GM18526 (cell line): ENCODE results near the gene FHAD1.

Experiments
- POLR2A ChIP-seq: IDR thresholded peaks from 3 replicates; pipeline ENCODE4 v1.6.1; 2011; ENCODE audit not compliant: insufficient read length; ENCODE audit errors: extremely low read depth

Gene FHAD1

DNA sequence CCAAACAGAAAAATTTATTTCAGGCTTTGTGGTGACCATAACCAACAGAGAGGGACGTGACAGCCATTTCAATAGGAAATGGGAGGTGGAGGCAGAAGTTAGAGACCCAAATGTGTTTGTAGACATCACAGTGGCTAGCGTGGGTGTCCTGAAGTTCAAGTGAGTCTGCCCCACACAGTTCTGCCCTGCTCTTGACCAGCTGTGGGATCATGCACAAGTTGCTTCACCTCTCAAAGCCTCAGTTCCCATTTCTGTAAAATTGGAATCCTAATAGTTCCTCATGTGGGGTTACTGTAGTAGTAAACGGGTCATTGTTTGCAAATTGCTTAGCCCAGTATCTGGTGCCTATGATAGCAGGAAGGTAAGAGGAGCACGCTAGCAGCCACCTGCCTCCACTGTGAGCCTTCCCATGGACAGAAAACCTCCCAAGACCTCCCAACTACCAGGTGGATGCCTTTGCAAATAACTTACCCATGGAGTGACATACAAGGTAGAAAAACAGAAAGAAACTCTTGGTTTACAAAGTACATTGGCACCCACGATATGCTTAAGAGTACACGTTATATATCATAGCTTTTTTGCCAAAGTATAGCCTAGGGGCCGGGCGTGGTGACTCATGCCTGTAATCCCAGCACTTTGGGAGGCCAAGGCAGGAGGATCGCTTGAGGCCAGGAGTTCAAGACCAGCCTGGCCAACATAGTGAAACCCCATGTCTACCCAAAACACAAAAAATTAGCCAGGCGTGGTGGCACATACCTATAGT, 29.1 kb downstream of the FHAD1 start:
- no peak for TF ChIP-seq POLR2A

DNA sequence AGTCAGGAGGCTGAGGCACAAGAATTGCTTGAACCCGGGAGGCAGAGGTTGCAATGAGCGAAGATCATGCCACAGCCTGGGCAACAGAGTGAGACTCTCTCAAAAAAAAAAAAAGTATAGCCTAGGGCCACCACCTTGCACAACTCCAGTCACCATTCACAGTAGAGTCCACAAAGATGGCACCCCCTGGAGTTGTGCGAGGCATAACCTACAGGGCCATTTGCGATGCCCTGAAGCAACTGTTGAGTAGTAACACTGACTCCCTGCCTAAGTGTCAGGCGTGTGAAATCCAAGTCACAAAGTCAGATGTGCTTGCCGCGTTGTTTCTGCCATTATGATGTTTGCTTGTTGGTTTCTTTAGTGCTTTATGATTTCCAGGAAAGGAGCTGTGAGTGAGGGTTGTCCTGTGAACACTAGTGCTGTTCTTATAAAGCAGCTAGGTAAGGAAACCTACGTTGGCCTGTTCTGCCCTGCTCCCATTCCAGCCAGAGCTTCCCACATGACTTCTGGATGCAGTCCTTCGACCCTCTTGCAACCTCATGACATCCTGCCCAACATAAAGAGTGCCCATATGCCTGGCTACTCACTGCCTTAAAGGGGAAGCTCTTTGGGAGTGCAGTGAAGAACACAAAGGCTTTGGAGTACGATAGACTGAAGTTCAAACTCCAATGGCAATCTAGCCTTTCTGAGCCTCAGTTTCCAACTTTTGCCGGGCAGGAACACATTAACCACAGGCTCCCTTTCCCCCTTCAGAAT, 29.8 kb downstream of the FHAD1 start:
- no peak for TF ChIP-seq POLR2A

DNA sequence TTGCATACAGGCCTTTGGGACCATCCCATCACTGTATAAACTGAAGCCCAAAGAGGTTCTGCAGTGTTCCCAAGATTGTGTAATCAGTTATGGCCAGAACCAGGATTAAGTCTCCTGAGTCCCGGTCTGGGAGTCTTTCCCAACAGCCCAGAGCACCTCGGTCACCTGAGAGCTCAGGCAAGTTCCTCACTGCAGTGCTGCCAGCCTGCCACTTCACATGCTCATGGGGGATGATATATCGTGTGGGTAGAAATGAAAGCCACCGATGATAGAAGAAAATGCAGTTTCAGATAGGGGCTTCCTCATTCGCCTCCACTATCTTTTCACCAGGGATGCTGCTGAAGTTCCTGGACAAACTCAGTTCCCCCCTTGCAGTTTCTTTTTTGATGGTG, 30.4 kb downstream of the FHAD1 start:
- no peak for TF ChIP-seq POLR2A

DNA sequence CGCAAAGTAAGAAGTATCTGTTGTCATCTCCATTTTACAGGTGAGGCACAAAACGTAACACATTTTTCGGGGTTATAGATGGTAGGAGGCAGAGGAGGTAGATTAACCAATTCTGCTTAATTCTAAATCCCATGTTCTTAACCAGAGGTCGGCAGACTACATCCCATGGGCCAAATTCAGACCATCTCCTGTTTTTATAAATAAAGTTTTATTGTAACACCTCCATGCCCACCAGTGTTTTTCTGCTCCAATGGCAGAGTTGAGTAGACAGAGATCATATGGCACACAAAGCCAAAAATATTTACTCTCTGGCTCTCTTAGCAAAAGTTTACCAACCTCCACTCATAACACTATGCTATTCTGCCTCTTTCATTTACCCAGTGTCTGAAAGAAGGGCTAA, 30.9 kb downstream of the FHAD1 start:
- no peak for TF ChIP-seq POLR2A

DNA sequence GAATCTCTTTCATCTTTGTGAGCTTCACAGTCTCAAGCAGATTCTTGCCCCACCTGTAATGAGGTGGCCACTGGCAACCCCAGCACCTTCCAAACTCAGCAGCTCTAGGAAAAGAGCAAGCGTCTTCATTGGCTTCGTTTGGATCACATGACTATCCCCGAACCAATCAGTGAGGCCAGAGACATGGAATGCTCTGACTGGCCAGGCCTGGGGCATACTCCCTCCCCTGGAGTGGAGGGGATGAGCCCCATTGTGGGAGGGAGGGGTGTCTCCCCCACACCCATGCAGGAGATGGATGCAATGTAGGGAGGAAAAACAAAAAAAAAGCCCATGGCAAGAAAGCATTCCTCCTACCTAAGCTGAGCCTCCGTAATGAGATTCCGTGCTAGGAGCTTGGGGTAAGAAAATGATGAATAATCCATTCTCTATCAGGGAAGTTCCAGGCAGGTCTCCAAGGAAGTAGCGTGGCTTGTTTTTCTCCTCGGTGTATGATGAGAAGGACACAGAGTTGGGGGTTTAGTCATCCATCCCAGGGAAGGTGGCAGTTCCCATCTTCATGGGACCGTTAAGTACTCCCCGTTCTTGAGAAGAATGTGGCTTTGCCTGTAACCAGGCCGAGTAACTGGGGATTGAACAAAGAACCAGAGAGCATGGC, 32.7 kb downstream of the FHAD1 start:
- TF ChIP-seq POLR2A = no peak

DNA sequence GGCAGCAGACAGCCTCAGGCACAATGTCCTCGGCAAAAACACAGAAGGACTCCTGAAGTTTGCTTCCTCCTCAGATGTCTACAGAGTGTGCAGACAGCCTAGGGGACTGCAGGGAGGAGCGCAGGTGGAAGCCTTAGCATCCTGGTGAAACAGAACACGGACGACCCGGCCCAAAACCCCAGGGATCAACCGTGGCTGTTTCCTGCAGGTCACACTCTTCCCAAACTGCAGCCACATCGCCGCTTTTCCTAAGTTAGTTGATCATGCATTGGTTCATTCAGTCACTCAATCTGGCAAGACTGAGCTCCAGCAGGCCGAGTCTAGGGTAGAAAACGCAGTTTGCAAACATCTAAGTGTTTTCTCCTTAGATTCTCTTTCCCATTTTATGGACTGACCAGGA, 33.4 kb downstream of the FHAD1 start:
- TF ChIP-seq POLR2A = no peak

DNA sequence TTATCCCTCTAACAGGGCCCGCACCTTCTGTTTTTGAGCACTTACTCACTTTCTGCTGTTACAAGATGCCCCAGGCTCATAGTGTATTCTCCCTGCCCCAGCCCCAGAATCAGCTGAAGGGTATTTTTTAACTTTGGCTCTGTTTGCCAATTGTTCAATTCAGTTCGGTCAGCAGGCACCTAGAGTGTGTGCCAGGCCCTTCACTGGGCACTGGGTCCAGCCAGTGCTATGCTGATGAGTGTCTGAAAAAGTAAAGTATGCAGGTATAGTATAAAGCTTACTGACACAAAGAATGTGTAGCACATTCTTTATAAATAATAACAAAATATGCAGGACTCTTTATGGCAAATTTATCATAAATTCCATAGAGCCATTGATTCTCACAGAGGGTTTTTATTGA, 35.0 kb downstream of the FHAD1 start:
- no peak for TF ChIP-seq POLR2A

DNA sequence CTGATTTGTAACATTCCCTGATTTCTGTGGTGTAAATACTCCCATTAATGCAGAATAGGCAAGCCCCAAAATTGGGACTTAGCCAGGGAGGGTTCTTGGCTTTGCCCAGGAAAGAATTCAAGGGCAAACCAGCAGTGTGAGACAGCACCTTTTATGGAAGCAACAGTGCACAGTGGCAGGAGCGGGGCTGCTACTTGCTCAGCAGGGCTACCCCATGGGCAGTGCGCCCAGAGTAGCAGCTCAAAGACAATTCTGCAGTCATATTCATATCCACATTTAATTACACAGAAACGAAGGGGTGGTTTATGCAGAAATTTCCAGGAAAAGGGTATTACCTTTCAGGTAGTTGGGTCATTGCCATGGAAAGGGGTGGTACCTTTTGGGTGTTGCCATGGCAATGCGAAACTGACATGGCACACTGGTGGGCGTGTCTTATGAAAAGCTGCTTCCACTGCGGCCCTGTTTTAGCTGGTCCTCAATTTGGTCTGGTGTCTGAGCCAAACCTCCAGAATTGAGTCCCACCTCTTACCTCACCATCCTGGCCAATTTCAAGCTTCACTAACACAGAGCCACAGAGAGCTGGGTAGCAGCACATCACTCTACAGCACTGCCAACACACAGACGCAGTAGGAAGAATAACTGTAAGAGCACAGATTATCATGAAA, 35.9 kb downstream of the FHAD1 start:
- no peak for TF ChIP-seq POLR2A

DNA sequence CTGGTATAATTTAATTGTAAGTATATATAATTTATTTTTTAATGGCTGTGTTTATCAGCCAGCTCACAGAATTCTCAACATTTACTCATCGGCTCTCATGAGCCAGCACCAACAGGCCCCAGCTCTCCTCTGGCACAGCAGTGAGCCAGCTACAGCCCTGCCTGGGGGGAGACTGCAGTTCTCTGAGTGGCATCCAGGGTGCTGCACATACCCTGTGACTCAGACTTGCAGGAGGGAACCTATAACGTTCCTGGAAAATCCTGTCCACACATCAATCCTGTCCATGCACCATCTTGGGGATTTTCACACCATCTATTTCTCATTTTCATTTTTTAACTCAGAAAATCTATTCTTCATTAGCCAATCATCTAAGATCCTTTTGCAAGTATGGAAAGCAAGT, 36.5 kb downstream of the FHAD1 start:
- TF ChIP-seq POLR2A = no peak

DNA sequence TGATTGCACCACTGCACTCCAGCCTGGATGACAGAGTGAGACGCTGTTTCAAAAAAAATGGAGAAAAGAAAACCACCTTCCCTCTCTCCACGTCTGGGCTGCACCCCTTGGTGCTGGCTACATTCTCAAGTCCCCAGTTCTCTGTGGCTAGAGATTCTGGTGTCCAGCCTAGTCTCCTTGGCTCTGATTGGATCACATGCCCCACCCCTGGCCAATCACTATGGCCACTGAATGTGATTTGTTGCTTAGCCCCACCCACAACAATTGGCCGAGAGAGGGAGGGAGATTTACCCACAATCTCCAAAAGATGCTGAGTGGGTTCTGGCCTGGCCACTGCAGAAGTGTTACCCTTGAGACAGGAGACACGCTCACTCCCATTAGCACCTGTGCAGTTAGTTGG, 39.4 kb downstream of the FHAD1 start:
- TF ChIP-seq POLR2A = no peak

DNA sequence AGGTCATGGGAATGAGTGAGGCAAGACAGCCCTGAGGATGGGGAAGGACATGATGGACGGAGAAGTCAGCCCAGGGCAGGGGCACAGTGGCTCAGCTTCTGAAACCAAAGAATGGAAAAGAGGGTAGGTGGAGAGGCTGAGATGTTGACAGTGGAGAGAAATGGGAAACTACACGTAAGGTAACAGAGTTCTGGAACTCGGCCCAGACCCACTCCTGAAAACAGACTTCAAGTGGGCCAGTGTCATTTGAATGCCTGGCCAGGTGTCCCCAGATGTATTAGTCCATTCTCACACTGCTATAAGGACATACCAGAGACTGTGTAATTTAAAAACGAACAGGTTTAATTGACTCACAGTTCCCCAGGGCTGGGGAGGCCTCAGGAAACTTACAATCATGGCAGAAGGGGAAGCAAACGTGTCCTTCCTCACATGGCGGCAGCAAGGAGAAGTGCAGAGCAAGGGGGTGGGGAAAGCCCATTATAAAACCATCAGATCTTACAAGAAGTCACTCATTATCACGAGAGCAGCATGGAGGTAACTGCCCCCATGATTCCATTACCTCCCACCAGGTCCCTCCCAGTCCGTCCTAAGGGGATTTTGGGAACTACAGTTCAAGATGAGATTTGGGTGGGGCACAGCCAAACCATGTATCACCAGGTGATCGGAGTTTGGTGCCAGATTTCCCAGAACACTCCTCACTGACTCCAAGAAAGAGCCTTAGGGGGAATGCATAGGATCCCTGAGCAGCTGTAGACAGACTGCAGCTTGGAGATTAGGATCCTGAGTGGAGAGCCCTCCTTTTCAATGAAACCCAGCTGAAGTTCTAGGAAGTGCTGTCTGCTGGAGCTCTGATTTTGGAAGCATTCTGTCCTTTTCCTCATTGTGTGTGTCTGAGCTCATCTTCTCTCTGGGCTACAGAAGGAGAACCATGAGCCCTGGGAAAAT, 40.3 kb downstream of the FHAD1 start:
- TF ChIP-seq POLR2A = no peak

DNA sequence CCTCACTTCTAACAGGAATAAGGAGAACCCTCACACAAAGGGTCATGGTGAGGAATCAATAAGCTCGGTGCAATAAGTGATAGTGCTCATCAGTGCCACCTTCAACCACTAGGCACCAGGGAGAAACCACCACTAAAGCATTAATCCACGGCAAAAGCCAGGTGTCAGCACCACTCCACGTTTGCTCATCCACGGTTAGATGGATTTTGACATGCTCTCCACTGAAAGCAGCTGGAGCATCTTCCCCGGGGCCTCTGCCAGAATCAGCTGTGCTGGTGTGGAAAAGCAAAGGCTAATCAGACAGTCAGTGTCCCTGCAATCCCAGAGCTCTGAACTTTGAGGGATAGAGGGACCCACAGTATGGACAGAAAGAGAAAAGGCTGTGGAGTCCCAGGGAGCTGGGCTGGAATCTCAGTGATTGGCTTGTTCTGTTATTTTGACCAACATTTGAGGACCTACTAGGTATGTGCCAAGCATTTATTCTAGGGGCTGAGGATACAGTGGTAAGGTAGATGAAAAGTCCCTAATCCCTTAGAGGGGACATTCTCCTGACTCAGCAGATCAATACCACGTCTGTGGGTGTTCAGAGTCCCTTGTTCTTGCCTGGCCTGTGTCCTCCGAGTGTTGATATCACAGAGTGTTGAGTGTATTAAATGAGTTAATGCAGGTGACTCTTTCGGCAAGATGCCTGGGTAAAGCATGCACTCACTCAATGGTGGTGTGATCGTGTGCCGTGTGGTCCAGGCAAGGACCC, 41.3 kb downstream of the FHAD1 start:
- no peak for TF ChIP-seq POLR2A

DNA sequence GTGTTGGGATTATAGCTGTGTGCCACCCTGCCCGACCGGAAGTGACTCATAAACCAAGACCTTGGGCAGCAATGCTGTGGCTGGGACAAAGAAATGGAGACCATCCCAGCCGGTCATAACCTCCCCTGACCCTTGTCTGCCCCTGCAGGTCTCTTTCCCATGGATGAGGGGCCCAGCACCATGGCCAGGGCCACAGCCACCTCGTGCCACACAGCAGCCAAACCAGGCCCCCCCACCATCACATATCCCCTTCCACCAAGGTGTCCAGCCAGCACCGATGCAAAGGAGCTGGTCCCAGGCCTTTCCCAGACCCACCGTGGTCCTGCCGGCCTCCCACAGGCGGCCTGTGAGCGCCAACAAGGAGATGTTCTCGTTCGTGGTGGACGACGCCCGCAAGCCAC, 42.2 kb downstream of the FHAD1 start:
- no peak for TF ChIP-seq POLR2A

DNA sequence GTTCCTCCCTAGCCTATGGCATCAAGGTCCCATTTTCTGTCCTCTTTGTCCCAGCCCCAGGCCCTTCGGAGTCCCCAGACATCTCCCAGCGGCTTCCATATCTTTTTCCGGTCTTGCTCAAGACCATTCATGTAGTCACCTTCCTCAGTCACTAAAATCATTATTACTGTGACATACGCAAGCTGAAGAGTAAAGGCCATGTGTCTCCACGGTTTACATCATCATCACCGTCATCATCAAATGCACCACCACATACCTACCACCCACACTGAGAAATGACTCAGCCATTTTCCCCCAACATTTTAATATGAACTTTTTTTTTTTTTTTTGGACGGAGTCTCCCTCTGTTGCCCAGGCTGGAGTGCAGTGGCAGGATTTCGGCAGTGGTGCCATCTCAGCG, 43.4 kb downstream of the FHAD1 start:
- TF ChIP-seq POLR2A = no peak
